HG02588 (cell line): ENCODE measurements around the gene HNRNPM.
"Not testable (repeated sequence)": the region's sequence is repeated elsewhere in the genome, so short reads cannot be mapped to it uniquely, and the experiment has no call there.

ENCODE experiments used
- ATAC-seq: cut with Tn5 transposase; IDR thresholded peaks from one replicate; pipeline ENCODE4 v1.9.1; 2021; ENCODE audit warnings: mild to moderate bottlenecking, moderate library complexity; ENCODE audit not compliant: unreplicated experiment

HNRNPM gene

DNA sequence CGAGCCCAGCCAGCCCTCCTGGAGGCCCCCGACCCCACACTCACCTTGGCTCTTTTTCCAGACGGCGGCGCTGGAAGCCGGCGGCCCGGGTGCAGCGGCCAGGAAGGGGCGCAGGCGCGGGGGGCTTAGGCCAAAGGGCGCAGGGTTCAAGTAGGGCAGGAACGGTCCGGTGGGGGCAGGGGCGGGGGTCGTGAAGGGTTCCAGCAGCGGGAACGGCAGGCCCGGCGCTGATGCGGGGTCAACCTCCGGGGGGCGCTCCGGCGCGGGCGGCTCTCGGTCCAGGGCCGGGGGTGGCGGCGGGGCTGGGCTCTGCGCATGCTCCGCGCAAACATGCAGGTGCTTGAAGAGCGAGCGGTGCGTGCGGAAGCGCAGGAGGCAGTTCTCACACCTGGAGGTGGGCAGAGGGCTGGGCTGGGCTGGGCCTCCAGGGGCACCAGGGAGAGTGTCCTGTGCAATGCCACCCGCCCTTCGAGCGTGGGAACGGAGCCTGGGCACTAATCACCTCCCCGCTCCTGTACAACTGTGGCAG lies 66.9 kb downstream of the HNRNPM start:
- no peak for ATAC-seq

DNA sequence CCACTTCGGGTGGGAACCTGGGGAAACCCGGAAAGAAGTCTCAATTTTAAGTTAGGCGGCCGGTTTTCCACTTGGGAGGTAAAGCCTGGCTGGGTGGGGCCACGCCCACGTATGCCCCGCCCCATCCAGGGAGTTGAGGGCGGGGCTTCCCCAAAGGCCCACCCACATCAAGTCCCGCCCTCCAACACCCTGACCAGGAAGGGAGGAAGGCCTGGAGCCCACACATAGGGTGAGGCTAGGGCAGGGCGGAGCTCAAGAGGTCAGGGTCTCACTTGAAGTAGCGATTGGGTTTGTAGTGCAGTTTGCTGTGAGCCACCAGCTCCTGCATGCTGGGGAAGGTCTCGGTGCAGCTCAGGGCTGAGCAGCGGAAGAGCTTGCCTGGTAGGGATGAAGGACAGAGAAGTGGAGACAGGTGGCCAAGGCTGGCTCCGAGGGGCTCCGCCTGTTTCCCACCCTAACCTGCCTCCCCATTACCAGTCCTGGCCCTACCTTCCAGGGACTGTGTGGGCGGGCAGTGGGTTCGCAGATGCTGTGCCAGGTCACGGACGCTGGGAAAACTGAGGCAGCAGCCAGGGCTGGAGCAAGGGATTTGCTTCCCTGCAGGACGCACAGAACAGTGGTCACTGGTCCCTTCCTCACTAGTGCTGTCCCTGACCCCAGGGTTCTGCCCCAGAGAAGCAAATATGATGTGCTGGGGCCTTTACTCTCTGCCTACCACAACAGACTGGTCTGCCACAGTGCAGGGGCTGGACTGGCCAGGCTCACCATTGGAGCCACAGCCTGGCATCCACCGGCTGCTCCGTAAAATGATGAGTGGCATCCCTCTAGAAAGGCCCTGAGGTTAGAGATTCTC lies 67.6 kb downstream of the HNRNPM start:
- ATAC-seq = no peak

DNA sequence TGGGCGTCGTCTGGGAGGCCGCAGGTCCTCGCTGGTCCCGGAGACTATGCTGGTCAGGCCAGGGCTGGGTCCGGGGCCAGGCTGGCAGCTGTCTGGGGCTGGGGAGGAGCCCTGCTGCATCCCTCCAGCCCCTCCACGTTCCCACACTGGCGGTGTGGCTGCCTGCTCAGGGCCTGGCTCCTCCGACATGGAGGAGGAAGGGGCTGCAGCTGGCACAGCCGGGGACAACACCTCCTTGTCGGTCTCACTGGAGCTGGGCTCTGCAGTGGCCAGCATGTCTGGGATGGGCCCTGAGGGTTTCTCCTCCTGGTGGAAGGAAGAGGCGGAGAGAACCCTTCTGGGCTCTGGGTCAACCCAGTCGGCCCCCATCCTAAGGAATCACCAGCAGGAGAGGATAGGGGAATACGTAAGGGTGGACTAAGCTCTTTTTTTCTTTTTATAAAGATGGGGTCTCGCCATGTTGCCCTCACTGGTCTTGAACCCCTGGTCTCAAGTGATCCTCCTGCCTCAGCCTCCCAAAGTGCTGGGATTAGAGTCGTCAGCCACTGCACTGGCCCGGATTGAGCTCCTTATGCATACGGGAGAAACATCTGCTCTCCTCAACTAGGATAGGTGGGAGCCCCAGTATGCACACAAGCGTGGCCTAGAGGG lies 68.4 kb downstream of the HNRNPM start:
- no peak for ATAC-seq

DNA sequence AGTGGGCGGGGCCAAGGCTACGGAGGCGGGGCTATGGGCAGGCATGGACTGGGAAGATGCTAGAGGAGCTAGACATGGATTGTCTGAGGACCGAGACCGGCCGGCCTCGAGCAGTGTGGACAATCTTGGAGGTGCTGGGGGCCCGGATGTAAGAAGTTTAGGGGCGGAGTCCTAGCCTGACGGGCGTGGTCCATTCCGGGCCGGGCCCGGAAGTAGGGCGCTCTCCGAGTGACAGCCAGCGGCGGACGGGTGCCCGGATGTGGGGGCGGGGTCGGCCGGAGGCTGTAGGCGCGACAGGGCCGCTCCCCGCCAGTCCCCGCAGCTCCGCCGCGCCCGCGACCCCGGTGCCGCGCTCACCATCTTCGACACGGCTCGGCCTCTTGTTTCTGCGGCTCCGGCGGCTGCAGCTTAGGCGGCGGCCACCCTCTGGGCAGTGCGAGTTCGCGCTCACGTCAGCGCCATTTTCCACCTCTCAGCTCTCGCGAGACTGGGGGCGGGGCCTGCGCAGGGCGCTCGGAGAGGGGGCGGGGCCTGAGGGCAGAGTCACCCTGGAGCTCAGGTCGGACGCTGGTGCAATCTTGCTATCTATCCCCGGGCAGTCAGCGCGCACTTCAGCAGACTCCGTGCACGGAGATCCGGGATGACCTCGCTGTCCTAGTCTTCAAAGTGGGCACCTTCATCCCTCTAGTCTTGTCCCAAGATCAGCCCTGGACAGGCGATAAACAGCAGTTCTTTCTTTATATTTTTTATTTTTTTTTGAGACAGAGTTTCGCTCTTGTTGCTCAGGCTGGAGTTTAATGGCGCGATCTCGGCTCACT lies 69.1 kb downstream of the HNRNPM start, which contains the start of gene ZNF414:
Gene ZNF414 (minus strand): TSS at position 481 of the 818 bp plus-strand sequence. CDS start 121 bp downstream, at position 360.
- ATAC-seq = peak; percentile 80

DNA sequence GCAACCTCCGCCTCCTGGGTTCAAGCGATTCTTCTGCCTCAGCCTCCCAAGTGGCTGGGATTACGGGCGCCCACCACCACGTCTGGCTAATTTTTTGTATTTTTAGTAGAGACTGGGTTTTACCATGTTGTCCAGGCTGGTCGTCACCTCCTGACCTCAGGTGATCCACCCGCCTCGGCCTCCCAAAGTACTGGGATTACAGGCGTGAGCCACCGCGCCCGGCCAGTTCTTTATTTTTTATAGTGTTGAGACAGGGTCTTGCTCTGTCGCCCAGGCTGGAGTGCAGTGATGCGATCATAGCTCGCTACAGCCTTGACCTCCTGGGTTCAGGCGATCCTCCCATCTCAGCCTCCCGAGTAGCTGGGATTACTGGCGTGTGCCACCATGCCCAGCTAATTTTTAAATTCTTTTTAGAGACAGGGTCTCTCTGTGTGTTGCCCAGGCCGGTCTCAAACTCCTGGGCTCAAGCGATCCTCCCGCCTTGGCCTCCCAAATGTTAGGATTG lies 69.8 kb downstream of the HNRNPM start:
- not testable (repeated sequence) for ATAC-seq

DNA sequence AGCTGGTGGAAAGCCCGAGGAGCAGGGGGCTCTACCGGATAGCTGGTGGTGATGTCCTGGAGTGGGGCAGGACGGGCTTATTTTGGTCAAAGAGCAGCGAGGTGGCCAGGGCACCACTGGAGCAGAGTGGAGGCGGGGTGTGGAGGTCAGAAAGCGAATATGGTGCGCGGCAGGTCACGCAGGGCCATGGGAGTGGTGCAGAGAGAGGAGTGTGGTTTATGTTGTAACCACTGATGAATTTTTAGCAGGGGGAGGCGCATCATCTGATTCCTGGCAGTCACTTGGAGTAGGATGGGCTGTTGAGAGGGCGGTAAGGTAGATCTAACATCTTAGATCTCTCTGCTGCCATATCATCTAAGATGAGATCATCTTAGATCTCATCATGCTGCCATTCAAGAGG lies 70.5 kb downstream of the HNRNPM start:
- ATAC-seq = no peak

DNA sequence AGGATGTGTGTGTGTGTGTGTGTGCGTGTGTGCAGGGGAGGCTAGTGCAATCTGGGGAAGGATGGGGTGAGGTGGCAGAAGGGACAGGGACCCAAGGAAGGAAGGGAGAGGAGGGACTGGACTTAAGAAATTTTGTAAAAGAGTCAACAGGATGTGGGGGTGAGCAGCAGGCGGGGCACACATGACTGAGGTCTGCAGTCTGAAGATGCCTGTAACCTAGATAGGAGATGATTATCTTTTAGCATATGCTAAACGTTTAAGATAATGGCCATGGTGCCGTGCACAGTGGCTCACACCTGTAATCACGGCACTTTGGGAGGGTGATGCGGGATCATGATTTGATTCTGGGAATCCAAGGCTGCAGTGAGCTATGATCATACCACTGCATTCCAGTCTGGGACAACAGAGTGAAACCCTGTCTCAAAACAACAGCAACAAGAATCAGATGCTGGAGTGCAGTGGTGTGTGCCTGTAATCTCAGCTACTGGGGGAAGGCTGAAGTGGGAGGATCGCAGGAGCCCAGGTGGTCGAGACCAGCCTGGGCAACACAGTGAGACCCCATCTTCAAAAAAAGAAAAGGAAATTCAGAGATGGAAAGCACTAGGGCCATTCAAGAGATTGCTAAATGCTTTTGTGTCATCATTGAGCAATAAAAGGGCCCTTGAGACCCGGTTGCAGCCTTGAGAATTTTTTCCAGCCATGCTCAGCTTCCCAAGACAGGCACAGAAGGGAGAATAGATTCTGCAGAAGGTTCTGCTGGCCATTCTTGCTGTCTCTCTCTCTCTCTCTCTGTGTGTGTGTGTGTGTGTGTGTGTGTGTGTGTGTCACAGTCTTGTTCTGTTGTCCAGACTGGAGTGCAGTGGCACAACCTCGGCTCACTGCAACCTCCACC lies 73.0 kb downstream of the HNRNPM start:
- no peak for ATAC-seq

DNA sequence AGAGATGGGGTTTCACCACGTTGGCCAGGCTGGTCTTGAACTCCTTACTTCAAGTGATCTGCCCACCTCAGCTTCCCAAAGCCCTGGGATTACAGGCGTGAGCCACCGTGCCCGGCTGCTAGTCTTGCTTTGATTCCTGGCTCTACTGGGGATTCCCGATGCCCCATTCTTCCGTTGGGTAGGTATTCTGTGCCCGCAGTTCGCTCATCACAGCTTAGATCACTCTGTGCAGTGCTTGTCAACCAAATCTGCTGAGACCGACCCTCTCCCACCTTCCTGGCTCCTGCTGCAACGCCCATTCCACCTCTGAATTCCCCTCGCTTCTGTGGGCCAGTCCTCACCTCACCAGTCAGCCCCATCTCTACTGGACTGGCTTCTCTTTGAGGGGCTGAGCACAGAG lies 73.8 kb downstream of the HNRNPM start:
- no peak for ATAC-seq

DNA sequence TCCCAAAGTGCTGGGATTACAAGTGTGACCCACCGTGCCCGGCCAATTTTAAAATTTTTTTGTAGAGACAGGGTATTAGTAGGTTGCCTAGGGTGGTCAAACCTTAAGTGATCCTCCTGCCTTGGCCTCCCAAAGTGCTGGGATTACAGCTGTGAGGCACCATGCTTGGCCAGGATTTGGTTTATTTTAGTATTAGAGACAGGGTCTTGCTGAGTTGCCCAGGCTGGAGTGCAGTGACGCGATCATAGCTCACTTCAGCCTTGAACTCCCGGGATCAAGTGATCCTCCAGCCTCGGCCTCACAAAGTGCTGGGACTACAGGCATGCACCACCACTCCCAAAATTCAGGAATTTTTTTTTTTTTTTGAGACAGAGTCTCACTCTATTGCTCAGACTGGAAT lies 74.6 kb downstream of the HNRNPM start:
- ATAC-seq = no peak

DNA sequence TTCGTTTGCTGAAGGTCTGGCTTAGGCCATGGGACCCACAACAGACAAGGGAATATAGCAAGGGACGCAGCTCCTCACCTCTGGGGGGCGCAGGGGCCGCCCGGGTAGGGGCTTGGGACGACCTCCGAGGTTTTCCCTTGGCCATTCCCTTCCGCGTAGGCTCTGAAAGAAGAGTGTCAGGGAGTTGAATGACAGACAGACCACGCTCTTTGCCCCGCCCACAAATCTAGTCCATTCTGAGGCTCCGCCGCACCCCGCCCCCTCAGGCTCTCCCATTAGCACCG lies 80.6 kb downstream of the HNRNPM start:
- no peak for ATAC-seq

DNA sequence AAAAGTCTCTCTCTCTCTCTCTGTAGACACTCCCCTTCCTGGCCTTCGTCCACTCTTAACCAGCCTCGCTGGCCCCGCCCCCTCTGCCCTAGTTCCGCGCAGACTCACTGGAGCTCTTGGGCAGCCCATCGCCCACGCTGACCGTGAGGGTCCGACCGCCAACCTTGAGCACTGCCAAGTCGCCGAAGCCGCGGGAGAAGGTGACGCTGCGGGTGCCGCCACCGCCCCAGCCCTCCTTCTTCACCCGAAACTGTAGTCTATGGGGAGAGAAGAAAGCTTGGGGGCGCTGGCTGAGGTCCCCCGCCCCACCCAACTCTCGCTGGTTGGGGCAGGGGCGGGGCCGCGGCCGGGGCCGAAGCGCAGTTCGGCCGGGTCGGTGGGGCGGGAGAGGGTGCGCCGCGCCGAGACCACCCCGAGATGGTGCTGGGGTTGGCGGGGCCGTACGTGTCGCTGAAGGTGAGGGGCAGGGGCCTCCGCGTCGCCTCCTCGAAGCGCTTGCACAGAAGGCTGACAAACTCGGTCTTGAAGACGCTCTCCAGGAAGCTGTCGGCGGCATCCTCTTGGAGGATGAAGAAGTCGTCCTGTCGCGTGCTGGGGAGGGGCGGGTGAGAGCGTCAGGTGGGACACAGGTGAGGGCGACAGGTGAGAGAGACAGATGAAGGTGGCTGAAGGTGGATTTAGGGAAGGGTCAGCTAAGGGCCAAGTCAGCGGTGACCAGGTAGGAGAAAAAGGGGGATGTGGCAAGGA lies 81.7 kb downstream of the HNRNPM start:
- ATAC-seq = no peak

DNA sequence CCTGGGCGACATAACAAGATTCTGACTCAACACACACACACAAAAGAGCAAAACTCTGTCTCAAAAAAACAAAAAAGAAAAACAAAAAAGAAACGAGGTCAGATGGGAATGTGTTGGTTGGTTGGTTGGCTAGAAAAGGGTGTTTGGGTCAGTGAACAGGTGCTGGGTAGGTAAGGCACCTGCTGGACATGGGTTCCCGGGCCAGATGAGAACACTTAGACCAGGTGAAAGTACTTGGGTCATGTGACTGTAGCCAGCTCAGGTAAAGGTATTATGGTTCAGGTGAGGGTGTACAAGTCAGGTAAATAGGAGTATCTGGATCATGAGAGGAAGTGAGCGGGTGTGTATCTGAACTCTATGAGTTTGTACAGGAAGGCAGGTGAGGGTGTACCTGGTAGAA lies 83.7 kb downstream of the HNRNPM start:
- no peak for ATAC-seq

DNA sequence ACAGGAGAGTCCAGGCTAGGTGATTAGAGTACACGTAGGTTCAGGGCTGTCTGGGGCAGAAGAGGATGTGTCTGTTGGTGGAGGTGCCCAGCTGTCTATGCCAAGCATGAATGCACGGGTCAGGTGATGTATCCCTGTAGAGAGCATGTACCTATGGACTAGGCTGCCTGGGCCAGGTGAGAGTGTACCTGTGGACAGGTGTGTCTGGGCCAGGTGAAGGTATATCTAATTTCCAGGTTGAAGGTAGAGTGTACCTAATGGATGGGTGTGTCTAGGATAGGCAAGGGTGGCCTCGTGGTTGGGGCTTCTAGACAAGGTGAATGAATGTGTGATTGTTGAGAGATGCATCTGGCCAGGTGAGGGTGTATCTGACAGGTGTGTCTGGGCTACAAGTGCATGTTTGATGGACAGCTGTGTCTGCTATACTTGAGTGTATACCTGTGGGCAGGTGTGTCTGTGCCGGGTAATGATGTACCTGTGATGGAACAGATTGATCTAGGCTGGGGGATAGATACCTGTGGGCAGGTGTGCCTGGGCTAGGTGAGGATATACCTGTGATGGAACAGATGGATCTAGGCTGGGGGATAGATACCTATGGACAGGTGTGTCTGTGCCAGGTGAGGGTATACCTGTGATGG lies 84.7 kb downstream of the HNRNPM start:
- ATAC-seq = no peak

DNA sequence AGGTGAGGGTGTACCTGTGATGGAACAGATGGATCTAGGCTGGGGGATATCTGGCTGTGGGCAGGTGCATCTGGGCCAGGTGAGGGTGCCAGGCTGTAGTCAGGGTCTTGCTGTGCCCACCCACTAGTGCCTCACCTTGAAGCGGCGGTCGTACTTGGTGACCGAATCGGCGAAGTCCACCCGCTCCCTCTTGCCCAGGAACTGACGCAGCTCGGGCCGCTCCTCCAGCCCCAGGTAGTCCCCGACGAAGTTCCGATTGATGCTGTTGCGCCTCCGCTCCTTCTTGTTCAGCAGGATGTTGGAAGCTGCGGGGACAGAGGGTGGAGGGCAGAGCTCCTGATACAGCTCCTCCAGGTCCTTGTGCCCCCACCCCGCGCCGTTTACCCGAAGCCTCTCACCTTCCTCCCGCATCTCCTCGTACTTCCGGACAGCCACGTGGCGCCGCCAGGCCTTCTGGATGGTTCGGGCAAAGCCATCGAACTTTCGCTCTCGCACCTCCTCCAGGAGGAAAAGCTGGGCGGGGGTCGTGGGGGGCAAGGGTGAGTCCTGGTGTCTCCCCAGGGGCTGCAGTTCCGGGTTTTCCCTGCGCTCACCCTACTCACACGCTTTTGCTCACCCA lies 85.4 kb downstream of the HNRNPM start:
- ATAC-seq = no peak

DNA sequence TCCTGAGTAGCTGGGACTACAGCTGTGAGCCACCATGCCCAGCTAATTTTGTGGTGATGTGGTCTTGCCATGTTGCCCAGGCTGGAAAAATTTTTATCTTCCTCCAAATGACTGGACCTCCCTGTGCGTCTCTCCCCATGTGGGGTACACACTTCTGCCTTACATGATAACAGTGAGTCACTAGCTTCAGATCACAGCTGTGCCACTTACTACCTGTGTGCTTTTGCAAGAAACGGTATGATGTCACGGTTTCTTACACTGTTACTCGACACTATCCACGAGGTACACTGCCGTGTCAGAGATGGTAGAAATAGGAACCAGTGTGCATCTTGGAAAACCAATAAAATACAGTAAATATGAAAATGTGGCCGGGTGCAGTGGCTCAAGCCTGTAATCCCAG lies 86.7 kb downstream of the HNRNPM start:
- ATAC-seq = no peak

DNA sequence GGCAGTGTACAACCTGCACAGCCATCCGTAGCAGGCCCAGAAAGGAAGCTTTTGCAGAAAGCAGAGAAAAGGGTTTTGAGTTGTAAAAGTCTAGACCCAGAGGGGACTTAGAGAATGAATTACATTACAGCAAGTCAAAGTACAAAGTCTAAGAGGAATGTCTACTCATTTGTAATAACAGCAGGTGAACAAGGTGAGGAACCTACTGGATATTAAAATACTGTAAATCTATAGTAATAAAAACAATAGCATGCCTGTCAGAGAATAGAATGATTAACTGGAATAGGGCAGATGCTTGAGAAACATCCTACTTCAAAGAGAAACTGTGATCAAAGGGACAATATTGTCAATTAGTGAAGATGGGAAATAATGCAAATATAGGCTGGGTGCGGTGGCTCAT lies 87.5 kb downstream of the HNRNPM start:
- ATAC-seq = no peak

DNA sequence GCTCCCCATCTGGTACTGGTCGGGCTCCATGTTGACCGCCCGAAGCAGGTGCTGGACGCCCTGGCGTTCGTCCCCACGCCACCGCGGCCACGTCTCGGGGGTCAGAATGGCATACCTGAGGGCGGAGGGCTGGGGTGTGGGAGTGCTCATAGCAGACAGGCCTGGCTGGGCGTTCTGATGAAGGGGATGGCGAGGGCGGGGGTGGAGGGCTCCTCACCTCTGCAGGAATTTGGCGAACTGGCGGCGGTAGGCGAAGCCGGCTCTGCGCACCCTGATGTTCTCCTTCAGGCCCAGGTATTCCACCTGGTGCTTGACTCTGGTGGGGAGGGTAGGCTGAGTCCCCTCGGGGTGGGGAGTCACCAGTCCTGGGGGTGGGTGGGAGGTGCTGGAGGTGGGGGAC lies 91.5 kb downstream of the HNRNPM start:
- ATAC-seq = no peak

DNA sequence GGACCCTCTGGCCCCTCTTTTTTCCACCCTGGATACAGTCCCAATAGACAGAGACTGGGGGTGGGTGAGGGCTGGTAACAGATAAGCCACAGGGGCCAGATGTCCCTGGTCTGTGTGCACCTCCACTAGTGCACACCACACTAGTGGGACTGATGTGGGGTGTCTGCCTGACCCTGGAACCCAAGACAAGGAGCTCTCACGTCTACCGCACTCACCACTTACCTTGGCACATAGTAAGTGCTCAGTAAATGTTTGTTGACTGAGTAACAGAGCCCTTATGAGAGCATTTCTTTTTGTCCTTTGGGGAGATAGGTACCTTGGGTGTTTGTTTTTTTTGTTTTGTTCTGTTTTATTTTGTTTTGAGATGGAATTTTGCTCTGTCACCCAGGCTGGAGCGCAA lies 92.3 kb downstream of the HNRNPM start:
- no peak for ATAC-seq
